Activated CD4-positive, alpha-beta T cell treated with anti-CD3 and anti-CD28 coated beads, Interleukin-2, amount 10 ng/mL, durations not matched to agents 7 days and 5 days (primary cell): Measurements from ENCODE around the gene POMZP3. TPM values are rescaled to one million over a fixed set of nuclear protein-coding genes. Genes with fewer than 3 reads are reported as not detected.
A peak's percentile ranks its signal among the peaks of the same experiment; 100 is the strongest.
"Not testable (repeated sequence)": the region's sequence is repeated elsewhere in the genome, so short reads cannot be mapped to it uniquely, and the experiment has no call there.

Experiments
- CTCF ChIA-PET: fragments of 350-600 bp; sonication (Branson Sonifier 250); formaldehyde crosslinking; loops from one replicate; lab custom pipeline; 2021; ENCODE audit warnings: antibody characterized with exemption; lab: Charles Lee
- POLR2A ChIA-PET: fragments of 350-600 bp; sonication (Branson Sonifier 250); formaldehyde crosslinking; loops from one replicate; lab custom pipeline; 2021; ENCODE audit warnings: antibody characterized with exemption; lab: Charles Lee
- DNase-seq: peaks from one replicate; pipeline ENCODE4 v3.0.0-alpha.2; 2020
- H3K27ac Mint-ChIP-seq: one replicate; pipeline ENCODE4 v1.8.0; 2021; ENCODE audit warnings: mild to moderate bottlenecking, moderate library complexity, mixed read lengths
- H3K27me3 Mint-ChIP-seq: one replicate; pipeline ENCODE4 v1.8.0; 2021; ENCODE audit warnings: mixed read lengths
- H3K36me3 Mint-ChIP-seq: one replicate; pipeline ENCODE4 v1.8.0; 2021; ENCODE audit warnings: low read depth, mixed read lengths
- H3K4me1 Mint-ChIP-seq: one replicate; pipeline ENCODE4 v1.8.0; 2021; ENCODE audit warnings: mixed read lengths
- H3K4me3 Mint-ChIP-seq: one replicate; pipeline ENCODE4 v1.8.0; 2021; ENCODE audit warnings: mild to moderate bottlenecking, moderate library complexity, mixed read lengths
- H3K9me3 Mint-ChIP-seq: one replicate; pipeline ENCODE4 v1.8.0; 2021; ENCODE audit warnings: mixed read lengths
- total RNA-seq, 2 experiments: library from RNA; stranded (reverse); gene quantifications; one replicate each; pipeline ENCODE4 v1.2.3, GENCODE V29; 2021

POMZP3 gene
- total RNA-seq, 2 experiments from 2014 or later = 11.3 to 12.4 TPM

- peak; percentile 62 for DNase-seq
- H3K9me3 Mint-ChIP-seq, H3K36me3 Mint-ChIP-seq, H3K27me3 Mint-ChIP-seq, CTCF ChIA-PET, POLR2A ChIA-PET: not testable (repeated sequence)
- Mint-ChIP-seq H3K27ac (peak overlapping the region; percentile 91), H3K4me3 (peak overlapping the region; percentile 58), H3K4me1 (peaks cover 23% of the 10 kb centered on the region)
Measured at GRCh38 chr7:76606027-76606426, 21.1 kb downstream of the POMZP3 start.

- H3K4me1 Mint-ChIP-seq = peaks cover 43% of the 10 kb centered on the region
- POLR2A ChIA-PET, DNase-seq, H3K27me3 Mint-ChIP-seq, H3K27ac Mint-ChIP-seq, H3K36me3 Mint-ChIP-seq, H3K9me3 Mint-ChIP-seq, H3K4me3 Mint-ChIP-seq, CTCF ChIA-PET: not testable (repeated sequence)
Measured at GRCh38 chr7:76600650-76601049, 26.4 kb downstream of the POMZP3 start.

- peaks cover 47% of the 10 kb centered on the region for H3K4me1 Mint-ChIP-seq
- H3K27me3 Mint-ChIP-seq = not testable (repeated sequence)
Measured at GRCh38 chr7:76600116-76600482, 27.0 kb downstream of the POMZP3 start.

GRCh38 chr7:76598590-76599264 is 28.4 kb downstream of the POMZP3 start:
- H3K4me3 Mint-ChIP-seq, H3K27me3 Mint-ChIP-seq, CTCF ChIA-PET, H3K36me3 Mint-ChIP-seq, H3K9me3 Mint-ChIP-seq, DNase-seq, POLR2A ChIA-PET: not testable (repeated sequence)
- Mint-ChIP-seq H3K4me1 (peaks cover 47% of the 10 kb centered on the region), H3K27ac (peak overlapping the region; percentile 48)

More at GRCh38 chr7:76600116-76600482, 27.0 kb downstream of the POMZP3 start:
- CTCF ChIA-PET, H3K27ac Mint-ChIP-seq, H3K9me3 Mint-ChIP-seq, DNase-seq, H3K4me3 Mint-ChIP-seq, H3K36me3 Mint-ChIP-seq, POLR2A ChIA-PET: not testable (repeated sequence)

- peak overlapping the region; percentile 33 for H3K27ac Mint-ChIP-seq
- DNase-seq, CTCF ChIA-PET, POLR2A ChIA-PET, H3K36me3 Mint-ChIP-seq, H3K9me3 Mint-ChIP-seq, H3K27me3 Mint-ChIP-seq, H3K4me3 Mint-ChIP-seq: not testable (repeated sequence)
- H3K4me1 Mint-ChIP-seq = peaks cover 47% of the 10 kb centered on the region
Measured at GRCh38 chr7:76597288-76597687, 29.8 kb downstream of the POMZP3 start.

GRCh38 chr7:76592694-76593093 is 34.4 kb downstream of the POMZP3 start:
- POLR2A ChIA-PET, CTCF ChIA-PET, DNase-seq, H3K4me3 Mint-ChIP-seq, H3K27me3 Mint-ChIP-seq, H3K27ac Mint-ChIP-seq, H3K9me3 Mint-ChIP-seq: not testable (repeated sequence)
- Mint-ChIP-seq H3K4me1 (peaks cover 32% of the 10 kb centered on the region), H3K36me3 (peaks cover 16% of the 10 kb centered on the region)

- POLR2A ChIA-PET, CTCF ChIA-PET, DNase-seq, H3K9me3 Mint-ChIP-seq, H3K27me3 Mint-ChIP-seq, H3K4me3 Mint-ChIP-seq, H3K27ac Mint-ChIP-seq: not testable (repeated sequence)
- Mint-ChIP-seq H3K36me3 (peaks cover 17% of the 10 kb centered on the region), H3K4me1 (peaks cover 31% of the 10 kb centered on the region)
Measured at GRCh38 chr7:76591602-76592304, 35.3 kb downstream of the POMZP3 start.

GRCh38 chr7:76591033-76591432 is 36.0 kb downstream of the POMZP3 start:
- peaks cover 17% of the 10 kb centered on the region for H3K36me3 Mint-ChIP-seq
- H3K9me3 Mint-ChIP-seq, H3K27ac Mint-ChIP-seq, POLR2A ChIA-PET, H3K27me3 Mint-ChIP-seq, DNase-seq, H3K4me3 Mint-ChIP-seq, CTCF ChIA-PET: not testable (repeated sequence)
- H3K4me1 Mint-ChIP-seq = peaks cover 29% of the 10 kb centered on the region

- H3K27me3 Mint-ChIP-seq, DNase-seq, H3K4me3 Mint-ChIP-seq, CTCF ChIA-PET, POLR2A ChIA-PET, H3K9me3 Mint-ChIP-seq: not testable (repeated sequence)
- H3K27ac Mint-ChIP-seq = peak overlapping the region; percentile 64
- H3K4me1 Mint-ChIP-seq = peaks cover 31% of the 10 kb centered on the region
- peaks cover 15% of the 10 kb centered on the region for H3K36me3 Mint-ChIP-seq
Measured at GRCh38 chr7:76588586-76588985, 38.5 kb downstream of the POMZP3 start.

- H3K4me3 Mint-ChIP-seq, DNase-seq, H3K27me3 Mint-ChIP-seq, H3K36me3 Mint-ChIP-seq, H3K9me3 Mint-ChIP-seq, H3K27ac Mint-ChIP-seq, CTCF ChIA-PET, POLR2A ChIA-PET: not testable (repeated sequence)
- peaks cover 42% of the 10 kb centered on the region for H3K4me1 Mint-ChIP-seq
Measured at GRCh38 chr7:76586585-76587315, 40.3 kb downstream of the POMZP3 start.

GRCh38 chr7:76583636-76584281 is 43.3 kb downstream of the POMZP3 start:
- Mint-ChIP-seq H3K4me3 (peak overlapping the region; percentile 1), H3K4me1 (peaks cover 42% of the 10 kb centered on the region), H3K27ac (peak overlapping the region; percentile 81)
- POLR2A ChIA-PET, CTCF ChIA-PET, H3K27me3 Mint-ChIP-seq, DNase-seq, H3K9me3 Mint-ChIP-seq, H3K36me3 Mint-ChIP-seq: not testable (repeated sequence)

- Mint-ChIP-seq H3K27ac (peak overlapping the region; percentile 81), H3K4me1 (peaks cover 37% of the 10 kb centered on the region), H3K4me3 (peak overlapping the region; percentile 1)
- H3K9me3 Mint-ChIP-seq, CTCF ChIA-PET, POLR2A ChIA-PET, H3K36me3 Mint-ChIP-seq, DNase-seq, H3K27me3 Mint-ChIP-seq: not testable (repeated sequence)
Measured at GRCh38 chr7:76582848-76583631, 44.0 kb downstream of the POMZP3 start.
